ENCODE measurements around the gene RASL10A.
A peak's percentile ranks its signal among the peaks of the same experiment; 100 is the strongest.

The RASL10A gene

DNA sequence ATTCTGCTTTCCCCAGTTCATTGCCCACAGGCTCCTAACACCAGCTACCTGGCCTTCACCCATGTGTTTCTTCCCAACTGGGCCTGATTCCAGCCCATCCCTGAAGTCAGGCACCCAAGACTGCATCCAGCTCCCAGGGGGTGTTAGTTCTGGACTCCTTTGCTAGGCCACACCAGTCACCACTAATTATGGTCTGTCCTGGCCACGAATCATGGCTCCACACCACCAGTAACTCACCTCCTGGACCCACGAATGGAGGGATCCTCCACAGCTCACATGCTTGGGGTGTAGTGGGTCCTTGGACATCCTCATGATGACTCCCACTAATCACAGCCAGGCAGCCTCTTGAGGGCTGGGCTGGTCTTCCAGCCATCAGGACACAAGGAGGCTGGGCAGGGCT is 3.6 kb upstream of the RASL10A start:
- no peak for DNase-seq (ENCODE audit: low spot score)

DNA sequence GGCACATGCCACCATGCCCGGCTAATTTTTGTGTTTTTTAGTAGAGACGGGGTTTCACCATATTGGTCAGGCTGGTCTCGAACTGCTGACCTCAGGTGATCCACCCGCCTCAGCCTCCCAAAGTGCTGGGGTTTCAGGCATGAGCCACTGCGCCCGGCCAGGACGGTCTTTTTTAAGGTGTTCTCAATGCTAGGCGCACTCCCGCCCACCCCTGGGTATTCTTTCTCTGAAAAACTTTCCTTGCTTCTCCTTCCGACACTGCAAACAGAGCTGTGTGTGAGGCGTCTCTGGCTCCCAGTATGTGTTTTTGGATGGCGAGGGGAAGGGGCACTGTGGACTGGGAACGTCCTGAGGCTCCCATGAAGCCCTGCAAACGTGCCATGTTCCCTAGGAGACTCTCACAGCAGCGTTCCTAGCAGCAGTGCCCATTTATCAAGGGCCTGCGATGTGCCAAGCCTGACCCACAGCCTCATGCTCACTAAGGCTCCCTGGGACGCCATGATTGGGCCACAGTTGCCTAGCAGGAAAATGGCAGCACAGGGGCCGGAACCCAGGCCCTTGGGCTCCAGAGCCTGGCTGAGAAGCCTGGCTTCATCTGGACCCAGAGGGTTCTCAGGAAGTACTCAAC is 2.4 kb upstream of the RASL10A start:
- DNase-seq (ENCODE audit: low spot score): no peak

DNA sequence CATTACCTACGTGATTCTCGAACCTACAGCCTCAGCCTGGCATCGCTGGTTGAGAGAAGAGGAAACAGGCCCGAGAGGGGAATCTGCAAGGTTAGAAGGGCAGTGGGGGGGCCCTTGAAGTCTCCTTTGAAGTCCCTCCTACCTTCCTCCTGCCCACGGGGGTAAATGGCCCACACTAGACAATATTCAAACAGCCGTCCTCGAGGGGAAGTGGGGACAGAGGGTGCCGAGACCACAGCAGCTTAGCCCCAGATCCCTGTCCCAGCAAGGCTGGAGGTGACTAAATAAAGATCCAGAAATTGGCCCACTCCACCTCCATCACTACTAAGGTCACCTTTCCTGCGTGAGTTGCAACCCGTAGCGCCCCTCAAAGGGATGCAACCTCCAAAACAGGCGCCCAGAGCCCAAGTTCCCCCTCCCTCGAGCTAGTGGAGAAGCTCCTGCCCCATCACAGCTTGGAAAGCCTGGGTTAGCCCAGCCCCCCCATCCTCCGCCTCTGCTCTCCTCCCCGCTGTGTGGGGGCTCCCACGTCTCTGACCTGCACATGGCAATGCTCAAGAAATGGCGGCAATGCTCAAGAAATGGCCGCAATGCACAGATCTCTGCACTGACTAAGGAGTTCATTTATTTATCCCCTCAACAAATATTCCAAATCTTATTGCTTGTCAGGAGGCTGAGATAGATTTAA is 788 bp upstream of the RASL10A start:
- DNase-seq (ENCODE audit: low spot score): no peak

DNA sequence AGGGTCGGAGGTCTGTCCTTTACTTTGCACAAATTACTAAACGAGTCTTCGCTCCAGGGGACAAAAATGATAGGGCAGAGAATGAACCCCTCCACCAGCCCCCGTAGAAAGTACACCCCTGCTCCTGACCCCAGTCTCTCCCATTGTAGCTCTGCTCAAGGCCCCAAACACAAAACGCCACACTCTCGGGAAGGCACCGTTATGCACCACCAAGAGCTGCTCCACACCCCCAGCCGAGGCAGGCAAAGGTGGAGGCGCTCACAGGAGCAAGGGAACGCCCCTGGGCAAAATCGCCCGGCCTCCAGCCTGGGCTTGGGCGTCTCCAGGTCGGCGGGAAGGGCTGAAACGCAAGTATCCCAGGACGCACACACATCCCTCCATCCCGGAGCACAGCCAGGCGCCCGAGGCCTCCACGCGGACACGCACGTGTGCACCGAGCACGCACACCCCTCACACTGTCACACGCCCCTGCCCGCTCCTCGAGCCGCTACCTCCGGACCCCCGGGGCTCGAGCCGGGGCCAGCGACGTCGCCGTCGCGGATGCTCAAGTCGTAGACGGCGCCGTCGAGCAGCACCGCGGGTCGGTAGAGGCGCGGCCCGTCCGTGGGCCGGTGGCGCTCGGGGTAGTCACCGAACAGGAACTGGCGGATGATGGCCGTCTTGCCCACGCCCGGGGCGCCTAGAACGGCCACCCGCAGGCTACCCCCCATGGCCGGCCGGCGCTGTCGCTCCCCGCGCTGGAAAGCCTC is 786 bp downstream of the RASL10A start:
- no peak for DNase-seq (ENCODE audit: low spot score)

DNA sequence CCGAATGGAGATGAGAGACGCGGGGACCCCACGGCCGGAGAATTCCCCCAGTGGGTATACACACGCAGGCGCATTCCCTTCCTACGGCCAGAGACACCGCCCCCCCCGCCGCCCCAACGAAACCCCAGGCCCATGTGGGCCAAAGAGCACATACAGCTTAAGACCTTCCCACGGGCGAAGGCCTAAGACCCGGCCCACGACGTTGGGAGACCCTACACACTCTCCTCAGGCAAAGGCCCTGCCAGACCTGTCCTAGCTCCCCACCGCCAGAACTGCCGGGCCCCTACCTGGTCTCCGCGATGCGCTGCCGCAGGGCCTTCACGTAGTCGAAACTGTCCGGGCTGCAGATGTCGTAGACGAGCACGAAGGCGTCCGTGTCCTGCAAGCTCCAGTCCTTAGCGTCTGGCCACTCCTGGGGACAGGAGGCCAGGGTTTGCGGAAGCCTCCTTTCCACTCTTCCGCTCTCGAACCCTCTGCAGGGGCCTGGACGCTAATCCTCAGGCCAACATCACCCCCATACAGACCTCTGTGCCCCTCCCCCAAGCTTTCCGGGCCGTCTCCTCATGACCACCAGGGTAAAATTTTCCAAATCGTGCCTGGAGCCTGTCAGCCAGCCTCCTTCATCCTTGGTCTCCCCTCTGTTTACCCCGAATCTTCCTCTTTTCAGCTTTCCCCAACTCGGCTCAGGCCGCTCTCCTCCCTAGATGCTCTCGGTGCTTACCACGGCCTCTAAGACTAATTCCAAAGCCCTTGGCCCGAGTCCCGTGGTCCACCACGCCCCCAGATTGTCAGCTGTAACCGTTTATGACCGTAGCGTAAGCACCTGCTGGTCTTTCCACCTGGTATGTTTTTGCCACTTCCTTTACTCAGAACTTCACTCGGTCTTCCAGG is 1.7 kb downstream of the RASL10A start:
- no peak for DNase-seq (ENCODE audit: low spot score)

DNA sequence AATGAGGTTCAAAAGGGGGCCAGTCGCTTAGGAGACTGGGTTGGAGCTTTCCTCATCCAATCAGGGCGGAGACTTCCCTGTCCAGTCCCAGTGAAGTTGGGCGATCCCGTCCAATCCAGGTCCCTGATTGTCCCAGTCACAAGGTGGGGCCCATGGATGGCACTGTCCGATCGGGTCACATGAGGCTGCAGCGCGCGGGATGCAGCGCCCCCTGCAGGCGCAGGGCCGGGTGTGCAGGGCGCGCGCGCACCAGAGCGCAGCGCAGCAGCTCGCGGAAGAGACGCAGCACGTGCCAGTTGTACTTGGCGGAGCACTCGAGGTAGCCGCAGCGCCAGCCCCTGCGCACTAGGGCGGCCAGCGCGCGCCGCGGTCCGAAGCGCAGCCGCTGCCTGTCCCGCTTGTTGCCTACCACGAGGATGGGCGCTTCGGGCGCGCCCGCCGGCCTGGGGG is 2.3 kb downstream of the RASL10A start:
- peak; percentile 53 for DNase-seq (ENCODE audit: low spot score)

DNA sequence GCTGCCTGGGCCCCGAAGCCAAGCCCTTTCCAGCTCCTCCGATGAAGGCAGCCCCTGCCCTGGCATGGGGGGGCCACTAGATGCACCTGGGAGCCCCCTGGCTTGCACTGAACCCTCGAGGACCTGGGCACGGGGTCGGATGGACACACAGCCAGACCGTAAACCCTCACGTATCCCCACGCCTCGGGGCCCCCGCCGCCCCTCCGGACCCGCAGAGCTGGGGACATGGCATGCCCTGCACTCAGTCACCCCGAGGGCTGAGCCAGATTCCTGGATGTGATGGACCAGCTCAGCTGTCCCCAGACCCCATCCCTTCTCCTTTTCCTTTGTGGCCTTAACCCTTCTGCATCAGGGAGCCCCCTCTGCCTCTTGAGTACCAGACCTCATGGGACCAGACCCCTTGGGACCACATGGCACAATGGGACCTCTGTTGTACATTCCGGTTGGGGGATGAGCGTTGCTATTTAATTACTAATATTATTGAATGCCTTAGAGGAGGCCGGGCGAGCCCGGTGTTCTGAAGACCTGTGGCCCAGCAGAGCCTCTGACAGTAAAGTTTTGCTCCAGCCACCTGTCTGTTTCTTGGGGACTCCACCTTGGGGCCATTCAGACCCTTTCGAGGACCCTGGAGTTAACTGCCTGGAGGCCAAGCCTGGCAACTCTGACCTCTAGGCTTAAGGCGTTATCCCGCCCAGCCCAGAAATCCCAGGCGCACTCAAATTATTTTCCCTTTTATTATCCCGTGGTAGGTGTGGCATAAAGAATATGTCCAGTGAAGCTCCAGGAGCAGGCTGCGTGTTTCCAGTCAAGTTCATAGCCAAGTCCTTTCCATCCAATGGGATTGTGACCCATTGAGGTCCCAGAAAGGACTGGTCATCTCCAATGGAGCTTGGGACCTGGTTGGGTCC is 3.0 kb downstream of the RASL10A start:
- DNase-seq (ENCODE audit: low spot score): no peak

DNA sequence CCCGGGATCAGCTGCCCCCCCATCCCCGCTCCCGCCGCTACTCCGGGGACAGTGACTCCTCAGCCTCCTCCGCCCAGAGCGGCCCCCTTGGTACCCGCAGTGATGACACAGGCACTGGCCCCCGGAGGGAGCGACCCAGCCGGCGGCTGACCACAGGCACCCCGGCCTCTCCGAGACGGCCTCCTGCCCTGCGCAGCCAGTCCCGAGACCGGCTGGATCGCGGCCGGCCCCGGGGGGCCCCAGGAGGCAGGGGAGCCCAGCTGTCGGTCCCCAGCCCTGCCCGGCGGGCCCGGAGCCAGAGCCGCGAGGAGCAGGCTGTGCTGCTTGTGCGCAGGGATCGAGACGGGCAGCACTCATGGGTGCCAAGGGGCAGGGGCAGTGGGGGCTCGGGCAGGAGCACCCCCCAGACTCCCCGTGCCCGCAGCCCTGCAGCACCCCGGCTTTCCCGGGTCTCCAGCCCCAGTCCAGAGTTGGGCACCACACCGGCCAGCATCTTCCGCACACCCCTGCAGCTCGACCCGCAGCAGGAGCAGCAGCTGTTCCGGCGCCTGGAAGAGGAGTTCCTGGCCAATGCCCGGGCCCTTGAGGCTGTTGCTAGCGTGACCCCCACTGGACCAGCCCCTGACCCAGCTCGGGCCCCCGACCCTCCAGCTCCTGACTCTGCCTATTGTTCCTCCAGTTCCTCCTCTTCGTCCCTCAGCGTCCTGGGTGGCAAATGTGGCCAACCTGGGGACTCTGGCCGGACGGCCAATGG is 3.9 kb downstream of the RASL10A start:
- no peak for DNase-seq (ENCODE audit: low spot score)

DNA sequence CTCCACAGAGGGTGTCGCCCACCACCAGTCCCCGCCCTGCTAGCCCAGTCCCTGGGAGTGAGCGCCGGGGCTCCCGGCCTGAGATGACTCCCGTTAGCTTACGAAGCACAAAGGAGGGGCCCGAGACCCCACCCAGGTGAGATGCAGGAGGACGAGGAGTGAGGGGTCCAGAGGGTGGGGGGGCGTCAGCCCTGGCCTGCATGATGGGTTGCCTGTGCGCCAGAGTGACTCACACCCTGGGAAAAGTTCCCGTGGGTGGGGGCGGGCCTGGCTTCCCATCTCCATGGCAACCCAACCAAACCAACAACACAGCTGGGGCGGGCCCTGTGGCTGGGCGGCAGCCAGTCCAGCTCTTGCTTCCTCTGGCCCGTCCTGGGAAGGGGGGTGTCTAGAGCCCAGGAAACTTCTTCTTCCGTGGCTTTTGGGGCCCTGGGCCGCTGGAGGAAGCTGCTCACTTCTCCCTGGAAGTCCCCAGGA is 4.6 kb downstream of the RASL10A start:
- DNase-seq (ENCODE audit: low spot score): peak; percentile 99

DNA sequence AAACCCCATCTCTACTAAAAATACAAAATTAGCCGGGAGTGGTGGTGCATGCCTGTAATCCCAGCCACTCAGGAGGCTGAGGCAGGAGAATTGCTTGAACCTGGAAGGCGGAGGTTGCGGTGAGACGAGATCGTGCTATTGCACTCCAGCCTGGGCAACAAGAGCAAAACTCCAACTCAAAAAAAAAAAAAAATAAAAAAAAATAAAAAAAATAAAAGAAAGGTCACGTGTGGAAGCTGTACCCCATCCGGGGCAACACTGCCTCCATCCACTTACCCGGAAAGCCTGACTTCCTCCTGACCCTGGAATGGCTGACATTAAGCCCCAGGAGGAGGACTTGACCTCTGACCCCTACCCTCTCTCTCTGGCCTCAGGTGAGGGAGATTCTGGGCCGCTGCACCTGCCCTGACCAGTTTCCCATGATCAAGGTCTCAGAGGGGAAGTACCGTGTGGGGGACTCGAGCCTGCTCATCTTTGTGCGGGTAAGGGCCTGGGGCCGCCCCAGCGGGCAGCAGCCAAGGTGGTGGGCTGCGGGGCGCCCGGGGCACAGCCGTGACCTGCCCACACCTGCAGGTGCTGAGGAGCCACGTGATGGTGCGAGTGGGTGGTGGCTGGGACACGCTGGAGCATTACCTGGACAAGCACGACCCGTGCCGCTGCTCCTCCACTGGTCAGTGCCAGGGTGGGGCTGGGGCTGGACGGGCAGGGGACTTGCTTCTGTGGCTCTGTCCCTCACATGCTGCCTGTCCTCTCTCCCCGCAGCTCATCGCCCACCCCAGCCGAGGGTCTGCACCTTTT is 5.2 kb downstream of the RASL10A start:
- DNase-seq (ENCODE audit: low spot score): no peak

DNA sequence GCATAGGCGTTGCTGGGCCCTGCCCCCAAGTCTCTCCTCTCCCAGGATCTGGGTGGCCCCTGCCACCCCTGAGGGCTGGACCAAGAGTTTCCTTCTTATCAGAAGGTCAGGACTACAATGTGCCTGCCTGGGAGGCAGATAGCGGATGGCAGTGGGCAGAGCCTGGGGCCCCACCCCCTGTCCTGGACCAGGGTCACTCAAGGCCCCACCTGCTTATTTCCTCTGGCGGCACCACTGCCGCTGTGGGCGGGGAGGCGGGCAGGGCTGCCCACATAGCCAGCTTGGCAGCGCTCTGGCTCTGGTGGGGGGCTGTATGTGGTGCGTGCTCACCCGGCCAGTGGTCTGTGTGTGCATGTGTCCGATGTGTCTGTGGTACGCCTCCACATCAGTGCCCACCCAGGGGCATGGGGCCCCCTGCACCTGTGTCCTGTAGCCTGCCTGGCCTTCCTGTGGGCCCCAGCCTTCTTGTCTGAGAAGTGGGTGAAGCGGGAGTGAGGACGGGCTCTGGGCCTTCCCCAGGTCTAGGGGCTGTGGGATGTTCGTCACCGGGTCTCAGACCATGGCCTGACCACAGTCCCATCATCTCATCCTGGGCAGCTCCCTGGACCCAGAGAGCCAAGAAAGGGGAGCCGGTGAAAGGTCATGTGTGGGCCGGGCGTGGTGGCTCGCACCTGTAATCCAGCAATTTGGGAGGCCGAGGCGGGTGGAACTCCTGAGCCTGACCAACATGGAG is 6.0 kb downstream of the RASL10A start:
- DNase-seq (ENCODE audit: low spot score): no peak

DNA sequence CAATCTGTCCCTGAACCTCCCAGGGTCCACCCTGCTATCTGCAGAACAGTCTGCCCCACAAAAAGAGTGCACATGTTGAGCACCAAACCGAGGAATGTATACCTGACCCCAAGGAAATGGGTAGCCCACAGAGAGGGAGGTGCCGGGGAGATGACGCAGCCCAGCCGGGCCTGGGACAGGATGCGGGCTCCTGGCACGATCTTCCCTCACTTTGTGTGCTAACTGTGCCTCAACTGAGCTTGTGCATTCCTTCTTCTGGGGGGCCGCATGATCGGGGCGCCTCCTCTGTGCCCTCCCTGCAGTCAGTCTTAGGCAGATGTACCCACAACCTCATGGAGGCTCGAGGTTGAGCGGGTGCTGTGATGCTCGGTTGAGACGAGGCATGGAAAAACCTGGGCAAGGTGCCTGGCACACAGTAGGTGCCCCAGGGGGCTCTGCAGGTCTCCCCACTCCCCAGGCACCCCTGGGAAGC is 6.7 kb downstream of the RASL10A start:
- DNase-seq (ENCODE audit: low spot score): peak; percentile 91

DNA sequence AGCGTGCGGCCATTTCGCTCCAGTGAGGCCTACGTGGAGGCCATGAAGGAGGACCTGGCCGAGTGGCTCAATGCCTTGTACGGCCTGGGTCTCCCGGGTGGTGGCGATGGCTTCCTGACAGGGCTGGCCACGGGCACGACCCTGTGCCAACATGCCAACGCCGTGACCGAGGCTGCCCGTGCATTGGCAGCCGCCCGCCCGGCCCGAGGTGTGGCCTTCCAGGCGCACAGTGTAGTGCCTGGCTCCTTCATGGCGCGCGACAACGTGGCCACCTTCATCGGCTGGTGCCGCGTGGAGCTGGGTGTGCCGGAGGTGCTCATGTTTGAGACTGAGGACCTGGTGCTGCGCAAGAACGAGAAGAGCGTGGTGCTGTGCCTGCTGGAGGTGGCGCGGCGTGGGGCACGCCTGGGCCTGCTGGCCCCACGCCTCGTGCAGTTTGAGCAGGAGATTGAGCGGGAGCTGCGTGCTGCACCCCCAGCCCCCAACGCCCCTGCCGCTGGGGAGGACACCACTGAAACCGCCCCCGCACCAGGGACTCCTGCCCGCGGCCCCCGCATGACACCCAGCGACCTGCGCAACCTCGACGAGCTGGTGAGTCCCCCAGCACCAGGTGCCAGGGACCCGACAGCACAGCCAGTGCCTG is 7.2 kb downstream of the RASL10A start:
- DNase-seq (ENCODE audit: low spot score): no peak

DNA sequence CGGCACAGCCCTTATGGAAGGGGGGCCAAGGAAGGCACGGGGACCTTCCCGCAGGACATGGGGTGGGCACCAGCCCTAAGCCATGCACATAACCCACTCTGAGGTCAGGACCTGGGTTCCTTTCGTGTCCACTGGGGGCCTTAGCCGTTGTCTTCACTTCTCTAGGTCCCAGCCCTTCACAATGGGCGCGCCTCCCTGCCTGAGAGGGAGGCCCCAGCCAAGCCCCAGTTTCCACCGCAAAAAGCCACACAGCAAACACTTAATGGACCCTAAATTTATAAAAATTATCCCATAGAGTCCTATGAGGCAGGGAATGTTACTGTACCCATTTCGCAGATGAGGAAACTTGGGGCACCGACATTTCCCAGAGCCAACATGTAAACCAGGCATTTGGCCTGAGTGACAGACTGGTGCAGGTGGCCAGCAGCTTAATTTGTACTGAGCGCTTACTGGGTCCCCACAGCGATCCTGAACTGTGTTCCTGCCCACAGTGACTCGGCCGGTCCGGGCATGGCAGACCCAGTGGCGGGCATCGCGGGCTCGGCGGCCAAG is 7.8 kb downstream of the RASL10A start:
- DNase-seq (ENCODE audit: low spot score): no peak

DNA sequence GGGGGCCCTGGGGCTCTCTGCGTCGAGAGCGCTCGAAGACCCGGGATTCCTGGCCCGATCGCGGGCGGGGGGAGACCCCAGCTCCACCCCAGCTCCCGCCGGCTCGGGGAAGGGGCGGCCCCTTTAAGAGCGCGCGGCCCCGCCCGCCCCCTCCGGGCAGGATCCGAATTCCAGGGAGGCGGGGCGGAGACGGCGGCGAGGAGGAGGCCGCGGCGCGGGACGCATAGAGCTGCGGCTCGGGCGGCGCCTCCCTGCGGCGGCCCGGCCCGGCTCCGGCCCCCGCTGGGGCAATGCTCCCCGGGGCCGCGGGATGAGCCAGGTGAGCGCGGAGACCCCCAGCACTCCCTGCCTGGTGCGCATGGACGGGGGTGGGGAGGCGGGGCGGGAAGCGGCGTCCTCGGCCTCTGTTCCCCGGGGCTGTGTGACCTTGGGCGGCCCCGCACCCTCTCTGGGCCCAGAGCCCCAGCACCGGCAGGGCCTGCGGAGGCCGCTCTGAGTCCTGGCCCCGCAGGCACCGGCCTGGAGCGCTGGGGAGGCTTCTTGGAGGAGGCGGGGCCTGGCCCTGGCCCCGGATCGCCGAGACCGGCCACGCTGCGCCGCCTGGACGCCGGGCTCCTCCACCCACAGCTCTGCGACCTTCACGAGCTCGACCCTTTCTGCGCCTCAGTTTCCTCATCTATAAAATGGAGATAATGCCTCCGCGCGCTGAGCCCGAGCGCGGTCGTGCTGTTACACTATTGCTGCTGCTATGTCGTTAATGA is 8.5 kb downstream of the RASL10A start:
- peak; percentile 88 for DNase-seq (ENCODE audit: low spot score)

DNA sequence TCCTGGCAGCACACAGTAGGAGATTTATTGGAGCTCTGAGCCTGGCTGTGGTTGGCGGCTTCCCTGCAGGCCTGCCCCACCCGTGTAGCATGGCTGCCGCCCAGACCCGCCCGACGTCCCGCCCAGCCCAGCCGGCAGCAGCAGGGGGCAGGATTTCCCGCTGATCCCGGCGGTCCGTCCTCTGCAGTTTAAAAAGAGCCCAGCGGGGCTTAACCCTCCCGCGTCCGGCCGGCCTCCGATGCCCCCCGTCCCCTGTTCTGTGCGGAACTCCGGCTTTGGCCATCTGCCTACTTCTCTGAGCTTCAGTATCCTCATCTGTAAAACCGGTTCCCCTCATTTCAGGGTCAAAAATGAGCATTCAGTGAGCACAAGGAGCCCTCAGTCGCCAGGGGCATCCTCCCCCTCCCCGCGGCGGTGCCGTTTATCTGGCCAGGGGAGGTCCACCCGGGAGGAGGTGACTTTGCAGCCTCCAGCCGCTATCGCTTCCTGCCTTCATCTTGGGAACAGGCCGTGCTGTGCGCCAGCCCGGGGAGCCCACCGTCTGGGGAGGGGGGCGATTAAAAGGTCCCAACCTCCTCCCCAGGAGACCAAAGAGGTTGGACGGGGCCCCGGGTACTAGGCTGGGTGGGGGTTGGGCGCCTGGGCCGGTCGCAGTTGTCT is 9.2 kb downstream of the RASL10A start, which contains the start of gene GAS2L1:
TSS of gene GAS2L1 (plus strand) at position 476 of the 660 bp plus-strand sequence. CDS start 1,456 bp downstream, outside the sequence.
- peak; percentile 97 for DNase-seq (ENCODE audit: low spot score)

Data from hepatic stellate cell (primary cell).